GM12878 (cell line): ENCODE measurements around the gene LNX2. TPM values are rescaled to one million over a fixed set of nuclear protein-coding genes. Genes with fewer than 3 reads are reported as not detected.

Experiments used
- ATAC-seq: fragments of 200-7000 bp; cut with Tn5 transposase; 3 replicates; pipeline ENCODE4 v1.9.1; 2020; ENCODE audit warnings: mild to moderate bottlenecking, moderate library complexity
- BruUV-seq: library from RNA; stranded (reverse); fragments of 400-500 nt; replicated peaks from 2 replicates; lab custom pipeline; 2021; lab: Mats Ljungman, UMichigan
- CTCF ChIA-PET: fragments of 300-600 bp; sonication (Branson Sonifier 250); formaldehyde crosslinking; extraction: SDS; loops from one replicate; lab custom pipeline; 2021; ENCODE audit warnings: inconsistent platforms; lab: Yijun Ruan, JAX
- POLR2A ChIA-PET: fragments of 350-600 bp; formaldehyde crosslinking; extraction: SDS; loops from one replicate; lab custom pipeline; 2021; ENCODE audit warnings: inconsistent platforms; lab: Charles Lee
- RAD21 ChIA-PET: fragments of 300-600 bp; sonication (Branson Sonifier 250); formaldehyde crosslinking; loops from one replicate; lab custom pipeline; 2023; ENCODE audit warnings: antibody characterized with exemption; ENCODE audit not compliant: unreplicated experiment; lab: Charles Lee
- SMC1A ChIA-PET: fragments of 300-600 bp; sonication (Branson Sonifier 250); formaldehyde crosslinking; loops from one replicate; lab custom pipeline; 2023; ENCODE audit not compliant: unreplicated experiment, uncharacterized antibody; lab: Charles Lee
- DNase-seq: peaks from one replicate; pipeline ENCODE4 v3.0.0-alpha.2; 2011; ENCODE audit warnings: low read depth, low spot score
- FAIRE-seq: peaks from 3 replicates; lab custom pipeline; 2011; peaks lifted over from hg19 to GRCh38; lab: Jason Lieb, UNC
- H2AFZ ChIP-seq: 2 replicates; pipeline ENCODE4 v1.6.0; 2011; ENCODE audit warnings: low read depth, low read length, control low read depth; ENCODE audit not compliant: control insufficient read depth
- H3K27ac ChIP-seq: 2 replicates; pipeline ENCODE4 v1.5.1; 2011; ENCODE audit warnings: control low read depth; ENCODE audit not compliant: control insufficient read depth, insufficient read depth
- H3K27me3 ChIP-seq, 2 experiments: replicated peaks in 1 of 2; 2 replicates each; pipeline versions ENCODE4 v1.6.0 to v1.6.1; 2011; ENCODE audit warnings: low read length in 1 of 2; ENCODE audit not compliant: control insufficient read depth in 2 of 2, insufficient read depth in 2 of 2
- H3K36me3 ChIP-seq, 2 experiments: 2 replicates each; pipeline ENCODE4 v1.5.1; 2011; ENCODE audit warnings: low read length in 1 of 2; ENCODE audit not compliant: control insufficient read depth in 2 of 2, insufficient read depth in 2 of 2
- H3K4me1 ChIP-seq: 2 replicates; pipeline ENCODE4 v1.6.1; 2011; ENCODE audit warnings: mild to moderate bottlenecking, low read length, moderate library complexity, mixed read lengths; ENCODE audit not compliant: control insufficient read depth, insufficient read depth
- H3K4me2 ChIP-seq: 2 replicates; pipeline ENCODE4 v1.6.0; 2011; ENCODE audit warnings: control low read depth; ENCODE audit not compliant: control insufficient read depth, insufficient read depth
- H3K4me3 ChIP-seq: fragments of 200-600 bp; sonication (generic); 2 replicates; pipeline ENCODE4 v1.5.1; 2016
- H3K79me2 ChIP-seq: 2 replicates; pipeline ENCODE4 v1.6.0; 2011; ENCODE audit warnings: low read length; ENCODE audit not compliant: control insufficient read depth, insufficient read depth
- H3K9ac ChIP-seq: 2 replicates; pipeline ENCODE4 v1.8.0; 2011; ENCODE audit warnings: low read length, control low read depth, mixed read lengths; ENCODE audit not compliant: control insufficient read depth, insufficient read depth
- H3K9me3 ChIP-seq: replicated peaks from 3 replicates; pipeline ENCODE4 v1.5.1; 2011; ENCODE audit warnings: mild to moderate bottlenecking, low read length; ENCODE audit not compliant: control insufficient read depth, insufficient read depth
- H4K20me1 ChIP-seq: 2 replicates; pipeline ENCODE4 v1.6.0; 2011; ENCODE audit not compliant: control insufficient read depth, insufficient read depth
- BCL11A ChIP-seq: IDR thresholded peaks from 2 replicates; pipeline ENCODE4 v1.6.1; 2011; ENCODE audit warnings: low read depth, low read length
- CHD4 ChIP-seq: fragments of 200-600 bp; sonication (generic); IDR thresholded peaks from 2 replicates; pipeline ENCODE4 v1.6.1; 2016; ENCODE audit warnings: mild to moderate bottlenecking
- EZH2 ChIP-seq: IDR thresholded peaks from 2 replicates; pipeline ENCODE4 v1.6.1; 2012; ENCODE audit warnings: low read depth, mild to moderate bottlenecking, control low read depth, inconsistent platforms, low read length, borderline replicate concordance; ENCODE audit not compliant: control insufficient read depth
- HDAC2 ChIP-seq: fragments of 200-600 bp; sonication (generic); IDR thresholded peaks from 2 replicates; pipeline ENCODE4 v1.6.1; 2017
- POU2F2 ChIP-seq: IDR thresholded peaks from 3 replicates; pipeline ENCODE4 v1.6.1; 2011; ENCODE audit warnings: low read depth, mild to moderate bottlenecking, low read length, borderline replicate concordance
- RAD51 ChIP-seq: fragments of 450-650 bp; IDR thresholded peaks from 2 replicates; pipeline ENCODE4 v1.6.1; 2016; ENCODE audit warnings: moderate library complexity, mild to moderate bottlenecking, inconsistent platforms
- RBBP5 ChIP-seq: fragments of 200-600 bp; sonication (generic); conservative IDR thresholded peaks from 2 replicates; pipeline ENCODE4 v1.6.1; 2016
- RELA ChIP-seq: fragments of 450-650 bp; IDR thresholded peaks from 2 replicates; pipeline ENCODE4 v1.8.0; 2014; ENCODE audit warnings: borderline replicate concordance; ENCODE audit not compliant: partially characterized antibody
- RFX5 ChIP-seq: IDR thresholded peaks from 2 replicates; pipeline ENCODE4 v1.6.1; 2011; ENCODE audit warnings: low read depth, low read length, improper control_type of control experiment
- TBL1XR1 ChIP-seq: IDR thresholded peaks from 2 replicates; pipeline ENCODE4 v1.6.1; 2012; ENCODE audit warnings: low read depth, low read length, improper control_type of control experiment
- WRNIP1 ChIP-seq: IDR thresholded peaks from 2 replicates; pipeline ENCODE4 v1.6.1; 2011; ENCODE audit warnings: low read depth, low read length, improper control_type of control experiment, borderline replicate concordance
- ZSCAN29 ChIP-seq: fragments of 450-650 bp; IDR thresholded peaks from 2 replicates; pipeline ENCODE4 v1.6.1; 2017; ENCODE audit warnings: mild to moderate bottlenecking, moderate library complexity
- ZZZ3 ChIP-seq: IDR thresholded peaks from 2 replicates; pipeline ENCODE4 v1.6.1; 2011; ENCODE audit warnings: low read depth; ENCODE audit not compliant: control insufficient read depth, insufficient read length
- WGBS: methylation state at CpG from one replicate; pipeline ENCODE4 v1.1.6; 2016; ENCODE audit warnings: low lambda C conversion rate; ENCODE audit not compliant: insufficient replicate concordance, insufficient coverage; ENCODE audit errors: missing lambda C conversion rate; 5-methylcytosine and 5-hydroxymethylcytosine counted together
- in situ Hi-C: fragments of 300-500 bp; cut with MboI; formaldehyde crosslinking; loops from 9 replicates; pipeline ENCODE4 v1.14.3; 2018; ENCODE audit warnings: mixed read lengths
- intact Hi-C: fragments of 100-400 bp; cut with micrococcal nuclease; formaldehyde crosslinking; loops from one replicate; pipeline ENCODE4 v1.14.2; 2022; ENCODE audit not compliant: unreplicated experiment
- polyA plus RNA-seq, 11 experiments: library from polyadenylated mRNA; depleted of rRNA in 4 of 11; unstranded in 6 of 11; stranded (reverse) in 5 of 11; fragments of >200 nt; fragmentation: Nextera tagmentation in 4 of 11; fragmentation: Illumina TruSeq in 1 of 11; extraction: Ambion mirVana in 4 of 11; extraction: Trizol in 1 of 11; gene quantifications; 1 replicate in 1 of 11; 2 replicates in 10 of 11; pipeline versions ENCODE4 v1.2.1 to v1.2.3, GENCODE V29; 2011 to 2016; ENCODE audit warnings: inconsistent platforms in 2 of 11, missing spikeins in 2 of 11, low read depth in 1 of 11
- total RNA-seq, 4 experiments: library from RNA; depleted of rRNA in 3 of 4; stranded (reverse); fragments of >200 nt in 3 of 4; fragmentation: Illumina TruSeq in 1 of 4; extraction: Trizol in 1 of 4; gene quantifications; 2 replicates each; pipeline versions ENCODE4 v1.2.1 to v1.2.3, GENCODE V29; 2013 to 2021
- TF ChIP-seq, protein P1 (sequence below): IDR thresholded peaks from 2 replicates; pipeline ENCODE4 v1.6.1; 2012; ENCODE audit warnings: low read length, inconsistent platforms

LNX2 gene
- total and polyA plus RNA-seq, 10 of the 15 experiments (the other 5 are each of a cell fraction or from before 2014, with no cell fraction given), result 1.3 to 7.7 (median 4.4) TPM

DNA sequence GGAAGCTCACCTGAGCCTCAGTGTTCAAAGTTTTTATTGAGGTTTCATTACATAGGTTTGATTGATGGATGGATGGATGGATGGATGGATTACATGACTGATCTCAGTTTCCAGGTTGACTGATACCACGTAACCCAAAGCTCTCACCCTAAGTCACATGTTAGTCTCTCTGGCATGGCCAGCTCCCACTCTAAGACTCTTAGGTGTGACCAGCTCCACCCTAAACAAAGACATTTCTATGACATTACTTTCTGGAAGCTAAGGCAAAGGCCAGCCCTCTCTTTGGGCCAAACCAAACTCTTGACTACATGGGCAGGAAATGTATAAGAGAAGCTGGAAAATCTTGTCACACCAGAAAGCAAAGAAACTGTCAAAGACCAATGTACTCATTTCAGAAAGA is 30.0 kb upstream of the LNX2 start:
- Histone ChIP-seq H3K4me1 (no peaks in the 10 kb centered on the region), H3K9ac (no peak overlapping the region), H2AFZ (no peak overlapping the region), H3K27me3 (no peaks in the 10 kb centered on the region), H3K36me3 (peaks cover 6 to 24% of the 10 kb centered on the region in 2 experiments), H3K4me2 (no peak overlapping the region), H3K9me3 (peaks cover 18% of the 10 kb centered on the region), H3K27ac (no peak overlapping the region), H3K4me3 (no peak overlapping the region), H3K79me2 (no peaks in the 10 kb centered on the region; the same call in 1 of the 2 replicates), H4K20me1 (no peaks in the 10 kb centered on the region)
- 86% methylated on average over 1 of the region's 1 CpG for WGBS
- TF ChIP-seq, protein P1, sequence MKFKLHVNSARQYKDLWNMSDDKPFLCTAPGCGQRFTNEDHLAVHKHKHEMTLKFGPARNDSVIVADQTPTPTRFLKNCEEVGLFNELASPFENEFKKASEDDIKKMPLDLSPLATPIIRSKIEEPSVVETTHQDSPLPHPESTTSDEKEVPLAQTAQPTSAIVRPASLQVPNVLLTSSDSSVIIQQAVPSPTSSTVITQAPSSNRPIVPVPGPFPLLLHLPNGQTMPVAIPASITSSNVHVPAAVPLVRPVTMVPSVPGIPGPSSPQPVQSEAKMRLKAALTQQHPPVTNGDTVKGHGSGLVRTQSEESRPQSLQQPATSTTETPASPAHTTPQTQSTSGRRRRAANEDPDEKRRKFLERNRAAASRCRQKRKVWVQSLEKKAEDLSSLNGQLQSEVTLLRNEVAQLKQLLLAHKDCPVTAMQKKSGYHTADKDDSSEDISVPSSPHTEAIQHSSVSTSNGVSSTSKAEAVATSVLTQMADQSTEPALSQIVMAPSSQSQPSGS, result no peak
- TF ChIP-seq BCL11A, result no peak
- no peak for TF ChIP-seq TBL1XR1
- TF ChIP-seq WRNIP1, result no peak
- TF ChIP-seq RELA, result no peak
- ATAC-seq (no peak), FAIRE-seq (no peak), DNase-seq (no peak)
- POLR2A ChIA-PET, result interaction anchor here (1.2 to 1.3 kb wide), 2 partner anchors 14 to 24 kb away, joined by 3 read pairs; no protein-coding TSS in a partner anchor
- RAD21 ChIA-PET, result interaction anchor here (1.0 kb wide), 1 partner anchor 12 kb away, joined by 3 read pairs; no protein-coding TSS in a partner anchor
- no TSS peak for BruUV-seq
- intact Hi-C loops (no loop called here), in situ Hi-C loops (no loop called here)
- SMC1A ChIA-PET, result interaction anchor here (0.7 kb wide), 1 partner anchor 96 kb away, joined by 4 read pairs; no protein-coding TSS in a partner anchor
- CTCF ChIA-PET, result interaction anchor here (1.7 kb wide), 1 partner anchor 12 kb away, joined by 4 read pairs; no protein-coding TSS in a partner anchor

GRCh38 chr13:27644302-27644701 is 24.0 kb upstream of the LNX2 start:
- in situ Hi-C loops (no loop called here), intact Hi-C loops (no loop called here)
- H3K27me3 ChIP-seq, result no peaks in the 10 kb centered on the region
- RAD21 ChIA-PET, result no interaction called here
- no peak overlapping the region for H3K4me3 ChIP-seq
- peaks cover 0 to 6% of the 10 kb centered on the region in 2 experiments; a peak in 3 of 4 replicates for H3K36me3 ChIP-seq
- TF ChIP-seq POU2F2, result no peak
- no peak for TF ChIP-seq RAD51
- TF ChIP-seq HDAC2, result no peak
- TF ChIP-seq RBBP5, result no peak
- no peak for TF ChIP-seq CHD4
- TF ChIP-seq TBL1XR1, result no peak
- no peak for TF ChIP-seq ZSCAN29
- no peak for TF ChIP-seq EZH2
- no peak for TF ChIP-seq ZZZ3
- TF ChIP-seq RFX5, result no peak
- no peak for ATAC-seq
- H2AFZ ChIP-seq, result no peak overlapping the region
- WGBS, result 93% methylated on average over 1 of the region's 1 CpG
- SMC1A ChIA-PET, result interaction anchor here (1.2 to 2.3 kb wide), 7 partner anchors 9 to 80 kb away, joined by 3 to 7 read pairs (median 4); no protein-coding TSS in a partner anchor
- BruUV-seq, result no TSS peak
- no peaks in the 10 kb centered on the region for H4K20me1 ChIP-seq
- H3K27ac ChIP-seq, result no peak overlapping the region
- no peak for DNase-seq
- H3K4me2 ChIP-seq, result no peak overlapping the region
- POLR2A ChIA-PET, result no interaction called here
- H3K9me3 ChIP-seq, result peaks cover 7% of the 10 kb centered on the region
- no peak for FAIRE-seq
- H3K79me2 ChIP-seq, result peaks cover 17% of the 10 kb centered on the region
- no peak overlapping the region for H3K9ac ChIP-seq
- CTCF ChIA-PET, result interaction anchor here (1.3 to 1.4 kb wide), 2 partner anchors 9 to 17 kb away, joined by 4 read pairs; no protein-coding TSS in a partner anchor
- no peaks in the 10 kb centered on the region for H3K4me1 ChIP-seq
